ENCODE data around the gene TMEM135. TPM values are rescaled to one million over a fixed set of nuclear protein-coding genes. Genes with fewer than 3 reads are reported as not detected.

TMEM135 gene
- total RNA-seq, 2 experiments from 2014 or later: 14.1 to 15.6 TPM

DNA sequence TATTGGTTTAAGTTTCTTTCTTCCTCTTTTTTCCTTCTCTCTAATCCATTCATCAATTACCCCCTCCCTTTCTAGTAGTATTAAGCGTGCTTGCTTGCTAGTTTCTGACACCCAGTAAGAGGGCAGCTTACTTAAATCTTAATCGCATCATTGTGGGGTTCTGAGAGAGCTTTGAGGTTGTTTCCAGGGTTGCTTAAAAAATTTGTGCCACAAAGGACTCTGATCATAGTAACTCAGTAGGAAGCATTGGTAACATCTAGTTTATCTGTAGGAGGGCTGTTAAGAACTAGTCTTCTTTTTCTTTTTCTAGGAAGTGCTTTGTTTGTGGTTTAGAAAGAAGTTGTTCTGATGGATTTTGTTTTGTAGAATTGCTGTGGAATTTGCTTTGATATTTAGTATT lies 45.3 kb downstream of the TMEM135 start:
- ChIA-PET CTCF (interaction anchor here (1.9 kb wide), 1 partner anchor 14 kb away, joined by 7 read pairs; no protein-coding TSS in a partner anchor), POLR2A (no interaction called here)
- no peak overlapping the region for H3K27ac ChIP-seq (ENCODE audit: low read depth in 1 of 2, low read length in 2 of 2)
- H3K27me3 ChIP-seq (ENCODE audit: control insufficient read depth in 1 of 2, insufficient read depth in 2 of 2, low read length in 2 of 2): no peaks in the 10 kb centered on the region
- H3K4me1 Mint-ChIP-seq (ENCODE audit: low read depth): peaks cover 26% of the 10 kb centered on the region
- TF ChIP-seq, protein P1, sequence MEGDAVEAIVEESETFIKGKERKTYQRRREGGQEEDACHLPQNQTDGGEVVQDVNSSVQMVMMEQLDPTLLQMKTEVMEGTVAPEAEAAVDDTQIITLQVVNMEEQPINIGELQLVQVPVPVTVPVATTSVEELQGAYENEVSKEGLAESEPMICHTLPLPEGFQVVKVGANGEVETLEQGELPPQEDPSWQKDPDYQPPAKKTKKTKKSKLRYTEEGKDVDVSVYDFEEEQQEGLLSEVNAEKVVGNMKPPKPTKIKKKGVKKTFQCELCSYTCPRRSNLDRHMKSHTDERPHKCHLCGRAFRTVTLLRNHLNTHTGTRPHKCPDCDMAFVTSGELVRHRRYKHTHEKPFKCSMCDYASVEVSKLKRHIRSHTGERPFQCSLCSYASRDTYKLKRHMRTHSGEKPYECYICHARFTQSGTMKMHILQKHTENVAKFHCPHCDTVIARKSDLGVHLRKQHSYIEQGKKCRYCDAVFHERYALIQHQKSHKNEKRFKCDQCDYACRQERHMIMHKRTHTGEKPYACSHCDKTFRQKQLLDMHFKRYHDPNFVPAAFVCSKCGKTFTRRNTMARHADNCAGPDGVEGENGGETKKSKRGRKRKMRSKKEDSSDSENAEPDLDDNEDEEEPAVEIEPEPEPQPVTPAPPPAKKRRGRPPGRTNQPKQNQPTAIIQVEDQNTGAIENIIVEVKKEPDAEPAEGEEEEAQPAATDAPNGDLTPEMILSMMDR (IDR thresholded peaks at IDR 0.05): no peak
- ATAC-seq (ENCODE audit: poor library complexity) (no peak), DNase-seq (no peak)
- H3K9me3 ChIP-seq (ENCODE audit: control insufficient read depth in 1 of 2, insufficient read depth in 1 of 2, low read length in 2 of 2): peaks cover 0 to 6% of the 10 kb centered on the region in 2 experiments
- H3K27me3 Mint-ChIP-seq: no peaks in the 10 kb centered on the region
- H3K9me3 Mint-ChIP-seq: no peaks in the 10 kb centered on the region
- H3K4me3 ChIP-seq (ENCODE audit: low read length): no peak overlapping the region
- no peak overlapping the region for H3K4me3 Mint-ChIP-seq
- no peaks in the 10 kb centered on the region for H3K36me3 ChIP-seq (ENCODE audit: insufficient read depth, low read length)
- intact Hi-C loops (cut with DNase I, micrococcal nuclease): loop anchor here in 1 of 2 experiments (10.0 kb wide), 1 partner anchor 48 kb away; the partner anchor contains the start of gene TMEM135
- peaks cover 44% of the 10 kb centered on the region for H3K36me3 Mint-ChIP-seq (ENCODE audit: low read depth)
- no peak overlapping the region for H3K27ac Mint-ChIP-seq
- H3K4me1 ChIP-seq (ENCODE audit: insufficient read depth, low read length): no peaks in the 10 kb centered on the region

DNA sequence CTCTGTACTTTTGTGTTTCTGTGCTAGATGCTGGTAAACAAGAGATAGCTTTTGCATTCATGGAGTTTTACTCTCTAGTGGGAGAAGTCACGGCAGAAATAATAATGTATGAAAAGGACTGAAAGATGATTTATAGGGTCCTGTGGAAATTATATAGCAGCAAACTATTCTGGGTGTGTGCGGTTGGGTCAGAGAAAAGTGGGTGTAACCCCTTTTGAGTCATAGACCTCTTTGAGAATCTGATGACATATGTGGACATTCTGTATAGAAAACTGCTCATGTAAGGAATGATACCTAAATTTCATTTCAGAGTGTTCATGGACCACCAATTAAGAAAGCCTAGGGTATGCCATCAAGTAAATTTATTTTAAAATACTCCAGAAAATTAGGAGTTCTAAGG lies 54.4 kb downstream of the TMEM135 start:
- H3K27ac Mint-ChIP-seq: no peak overlapping the region
- Histone ChIP-seq H3K27me3 (ENCODE audit: control insufficient read depth in 1 of 2, insufficient read depth in 2 of 2, low read length in 2 of 2) (no peaks in the 10 kb centered on the region), H3K27ac (ENCODE audit: low read depth in 1 of 2, low read length in 2 of 2) (no peak overlapping the region), H3K4me3 (ENCODE audit: low read length) (no peak overlapping the region), H3K4me1 (ENCODE audit: insufficient read depth, low read length) (no peaks in the 10 kb centered on the region), H3K36me3 (ENCODE audit: insufficient read depth, low read length) (no peaks in the 10 kb centered on the region), H3K9me3 (ENCODE audit: control insufficient read depth in 1 of 2, insufficient read depth in 1 of 2, low read length in 2 of 2) (peaks cover 9 to 14% of the 10 kb centered on the region in 2 experiments)
- H3K36me3 Mint-ChIP-seq (ENCODE audit: low read depth): peaks cover 65% of the 10 kb centered on the region
- no peak for DNase-seq
- ATAC-seq (ENCODE audit: poor library complexity): no peak
- no peaks in the 10 kb centered on the region for H3K27me3 Mint-ChIP-seq
- H3K9me3 Mint-ChIP-seq: peaks cover 4% of the 10 kb centered on the region
- POLR2A ChIA-PET: no interaction called here
- H3K4me3 Mint-ChIP-seq: no peak overlapping the region
- H3K4me1 Mint-ChIP-seq (ENCODE audit: low read depth): no peaks in the 10 kb centered on the region
- intact Hi-C loops (cut with DNase I, micrococcal nuclease): no loop called here
- CTCF ChIA-PET: no interaction called here
- TF ChIP-seq, protein P1 (IDR thresholded peaks at IDR 0.05): no peak

DNA sequence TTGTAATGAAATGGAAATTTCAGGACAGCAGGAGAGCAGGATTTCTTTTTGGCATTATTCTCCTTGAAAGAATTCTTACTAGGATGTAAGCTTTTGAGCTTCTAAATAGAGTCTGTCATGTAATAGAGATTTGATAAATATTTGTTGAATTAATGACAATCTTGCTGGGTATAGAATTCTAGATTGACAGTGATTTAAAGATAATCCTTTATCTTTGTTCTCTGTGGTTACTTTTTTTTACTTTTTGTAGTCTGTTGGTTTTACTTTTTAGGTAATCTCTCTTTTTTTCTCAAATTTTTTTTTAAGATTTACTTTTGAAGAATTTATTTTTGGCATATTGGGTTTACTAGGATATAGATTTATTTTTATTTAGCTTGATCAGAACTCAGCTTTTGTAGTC lies 54.8 kb downstream of the TMEM135 start:
- H3K4me1 Mint-ChIP-seq (ENCODE audit: low read depth): peaks cover 3% of the 10 kb centered on the region
- intact Hi-C loops (cut with DNase I, micrococcal nuclease): no loop called here
- Histone ChIP-seq H3K9me3 (ENCODE audit: control insufficient read depth in 1 of 2, insufficient read depth in 1 of 2, low read length in 2 of 2) (peaks cover 9 to 14% of the 10 kb centered on the region in 2 experiments), H3K27me3 (ENCODE audit: control insufficient read depth in 1 of 2, insufficient read depth in 2 of 2, low read length in 2 of 2) (no peaks in the 10 kb centered on the region), H3K36me3 (ENCODE audit: insufficient read depth, low read length) (no peaks in the 10 kb centered on the region), H3K4me1 (ENCODE audit: insufficient read depth, low read length) (no peaks in the 10 kb centered on the region), H3K4me3 (ENCODE audit: low read length) (no peak overlapping the region), H3K27ac (ENCODE audit: low read depth in 1 of 2, low read length in 2 of 2) (no peak overlapping the region)
- H3K27ac Mint-ChIP-seq: no peak overlapping the region
- peaks cover 4% of the 10 kb centered on the region for H3K9me3 Mint-ChIP-seq
- ChIA-PET POLR2A (no interaction called here), CTCF (no interaction called here)
- DNase-seq: no peak
- no peaks in the 10 kb centered on the region for H3K27me3 Mint-ChIP-seq
- H3K4me3 Mint-ChIP-seq: no peak overlapping the region
- TF ChIP-seq, protein P1 (IDR thresholded peaks at IDR 0.05): no peak
- peaks cover 66% of the 10 kb centered on the region for H3K36me3 Mint-ChIP-seq (ENCODE audit: low read depth)
- ATAC-seq (ENCODE audit: poor library complexity): no peak
